GM19023 (cell line): ENCODE measurements around the gene DQX1.

ENCODE experiments used
- ATAC-seq: cut with Tn5 transposase; IDR thresholded peaks from one replicate; pipeline ENCODE4 v1.9.1; 2021; ENCODE audit warnings: mild to moderate bottlenecking, moderate library complexity; ENCODE audit not compliant: unreplicated experiment

DQX1 gene

GRCh38 chr2:74533464-74533863 is 7.4 kb upstream of the DQX1 start:
- no peak for ATAC-seq

GRCh38 chr2:74532222-74532621 is 6.2 kb upstream of the DQX1 start:
- ATAC-seq = no peak

- ATAC-seq = no peak
Observed at GRCh38 chr2:74531666-74532065, 5.6 kb upstream of the DQX1 start.

- ATAC-seq = peak; percentile 34
Observed at GRCh38 chr2:74530239-74531187, 4.5 kb upstream of the DQX1 start.

GRCh38 chr2:74529357-74530238 is 3.6 kb upstream of the DQX1 start, which contains the start of the genes AUP1 and HTRA2:
Gene AUP1, minus strand, starts transcription at chr2:74529706. Its CDS starts 77 bp downstream, at chr2:74529629.
Gene HTRA2, plus strand, starts transcription at chr2:74529933. Its CDS starts 74 bp downstream, at chr2:74530007.
- peak; percentile 80 for ATAC-seq

GRCh38 chr2:74528600-74529356 is 2.7 kb upstream of the DQX1 start:
- peak; percentile 8 for ATAC-seq

GRCh38 chr2:74527741-74528140 is 1.7 kb upstream of the DQX1 start:
- ATAC-seq = no peak

GRCh38 chr2:74526649-74527230 is 709 bp upstream of the DQX1 start:
- no peak for ATAC-seq

GRCh38 chr2:74524955-74525716 is 895 bp downstream of the DQX1 start:
- no peak for ATAC-seq

- ATAC-seq = no peak
Observed at GRCh38 chr2:74524005-74524404, 2.0 kb downstream of the DQX1 start.

GRCh38 chr2:74522516-74522915 is 3.5 kb downstream of the DQX1 start:
- no peak for ATAC-seq

- ATAC-seq = no peak
Observed at GRCh38 chr2:74516650-74517049, 9.4 kb downstream of the DQX1 start.

- ATAC-seq = peak; percentile 82
Observed at GRCh38 chr2:74515981-74516633, 9.9 kb downstream of the DQX1 start.

GRCh38 chr2:74515271-74515980 is 10.6 kb downstream of the DQX1 start:
- no peak for ATAC-seq

GRCh38 chr2:74514368-74515270 is 11.4 kb downstream of the DQX1 start, which contains the start of gene TLX2:
Gene TLX2, plus strand, starts transcription at chr2:74514450. Its CDS starts 357 bp downstream, at chr2:74514807.
- no peak for ATAC-seq

GRCh38 chr2:74513605-74514367 is 12.2 kb downstream of the DQX1 start:
- ATAC-seq = no peak
